K562 (cell line): ENCODE results near the gene CKAP5.

ENCODE experiments used
- GTF2F1 ChIP-seq: IDR thresholded peaks from 2 replicates; pipeline ENCODE4 v1.6.1; 2011; ENCODE audit warnings: low read depth, low read length, improper control_type of control experiment
- IRF9 ChIP-seq: fragments of 450-650 bp; IDR thresholded peaks from 2 replicates; pipeline ENCODE4 v1.6.1; 2016; ENCODE audit warnings: missing biosample characterization, missing genetic modification characterization
- NCOA4 ChIP-seq: fragments of 450-650 bp; IDR thresholded peaks from 2 replicates; pipeline ENCODE4 v1.6.1; 2018; ENCODE audit warnings: mild to moderate bottlenecking; ENCODE audit not compliant: partially characterized antibody
- RAD21 ChIP-seq, 2 experiments: fragments of 250-450 bp in 1 of 2; fragments of 450-650 bp in 1 of 2; sonication (Bioruptor Pico) in 1 of 2; formaldehyde crosslinking in 1 of 2; IDR thresholded peaks in 1 of 2; conservative IDR thresholded peaks in 1 of 2; 2 replicates each; pipeline versions ENCODE4 v1.4.0 to v1.8.0; 2020 to 2022; ENCODE audit warnings: mild to moderate bottlenecking in 2 of 2, moderate library complexity in 1 of 2
- TAF1 ChIP-seq: IDR thresholded peaks from 2 replicates; pipeline ENCODE4 v1.6.1; 2011; ENCODE audit warnings: mild to moderate bottlenecking, low read length, moderate library complexity; ENCODE audit not compliant: insufficient read depth, control insufficient read depth, severe bottlenecking; ENCODE audit errors: extremely low read depth
- ZNF324 ChIP-seq: fragments of 250-450 bp; sonication (Bioruptor Pico); IDR thresholded peaks from 2 replicates; pipeline ENCODE4 v1.4.0; 2020; ENCODE audit warnings: mild to moderate bottlenecking
- ZNF668 ChIP-seq: fragments of 250-450 bp; sonication (Bioruptor Pico); IDR thresholded peaks from 2 replicates; pipeline ENCODE4 v1.8.0; 2022; ENCODE audit warnings: mild to moderate bottlenecking, inconsistent platforms

- no peak for TF ChIP-seq GTF2F1
- TF ChIP-seq ZNF668 (CRISPR knock-in tag): no peak
- no peak for TF ChIP-seq NCOA4
- no peak for TF ChIP-seq RAD21 (CRISPR knock-in tag; conservative IDR thresholded peaks at IDR 0.05 in 1 of 2, IDR thresholded peaks at IDR 0.05 in 1 of 2)
- no peak for TF ChIP-seq IRF9 (tag)
- no peak for TF ChIP-seq ZNF324 (CRISPR knock-in tag)
- TF ChIP-seq TAF1: no peak
Measured at GRCh38 chr11:46745995-46746394, 100.1 kb downstream of the CKAP5 start.
